GM21515 (cell line): Measurements from ENCODE around the gene TNFAIP2.

Source experiments
- ATAC-seq: cut with Tn5 transposase; IDR thresholded peaks from one replicate; pipeline ENCODE4 v1.9.1; 2021; ENCODE audit not compliant: unreplicated experiment

Gene TNFAIP2

DNA sequence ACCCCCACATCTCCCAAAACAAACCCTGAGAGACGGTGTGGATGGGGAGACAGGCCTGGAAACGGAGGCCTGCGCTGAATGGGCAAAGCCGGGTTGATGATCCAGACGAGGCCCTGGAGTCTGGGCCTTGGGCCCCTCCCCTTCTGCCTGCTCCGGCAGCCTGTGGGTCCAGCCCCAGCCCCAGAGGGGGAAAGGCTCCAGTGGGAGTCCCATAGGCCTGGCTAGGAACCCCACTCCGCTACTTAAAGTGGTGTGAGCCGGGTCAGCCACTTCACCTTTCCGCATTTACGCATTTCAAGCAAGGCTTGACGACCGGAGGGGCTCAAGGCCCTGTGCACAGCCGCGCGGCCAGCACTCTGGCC, 695 bp upstream of the TNFAIP2 start:
- ATAC-seq: no peak

GRCh38 chr14:103123634-103124500, 606 bp downstream of the TNFAIP2 start:
- ATAC-seq: no peak

DNA sequence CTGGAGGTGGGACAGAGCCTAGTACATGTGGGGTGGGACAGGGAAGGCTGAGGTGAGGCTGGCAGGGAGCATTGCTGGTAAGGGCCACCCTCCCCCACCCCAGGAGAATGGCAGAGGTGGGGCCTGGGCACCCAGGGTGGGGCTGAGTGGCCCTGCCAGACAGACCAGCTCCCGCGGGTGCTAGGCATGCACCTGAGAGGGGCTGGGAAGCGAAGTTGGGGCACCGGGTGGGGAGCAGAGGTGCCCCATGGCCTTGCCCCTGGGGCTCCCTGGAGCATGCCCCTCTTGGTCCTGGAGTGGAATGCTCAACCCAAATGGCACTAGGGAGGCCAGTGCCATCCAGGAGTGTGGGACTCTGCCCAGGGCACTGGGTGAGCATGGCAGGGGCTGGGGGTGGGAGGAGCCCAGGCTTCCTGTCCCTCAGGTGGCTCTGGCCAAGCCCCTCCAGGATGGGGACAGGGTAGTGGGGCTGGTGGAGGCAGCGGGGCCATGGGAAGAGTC, 1.3 kb downstream of the TNFAIP2 start:
- ATAC-seq: no peak

DNA sequence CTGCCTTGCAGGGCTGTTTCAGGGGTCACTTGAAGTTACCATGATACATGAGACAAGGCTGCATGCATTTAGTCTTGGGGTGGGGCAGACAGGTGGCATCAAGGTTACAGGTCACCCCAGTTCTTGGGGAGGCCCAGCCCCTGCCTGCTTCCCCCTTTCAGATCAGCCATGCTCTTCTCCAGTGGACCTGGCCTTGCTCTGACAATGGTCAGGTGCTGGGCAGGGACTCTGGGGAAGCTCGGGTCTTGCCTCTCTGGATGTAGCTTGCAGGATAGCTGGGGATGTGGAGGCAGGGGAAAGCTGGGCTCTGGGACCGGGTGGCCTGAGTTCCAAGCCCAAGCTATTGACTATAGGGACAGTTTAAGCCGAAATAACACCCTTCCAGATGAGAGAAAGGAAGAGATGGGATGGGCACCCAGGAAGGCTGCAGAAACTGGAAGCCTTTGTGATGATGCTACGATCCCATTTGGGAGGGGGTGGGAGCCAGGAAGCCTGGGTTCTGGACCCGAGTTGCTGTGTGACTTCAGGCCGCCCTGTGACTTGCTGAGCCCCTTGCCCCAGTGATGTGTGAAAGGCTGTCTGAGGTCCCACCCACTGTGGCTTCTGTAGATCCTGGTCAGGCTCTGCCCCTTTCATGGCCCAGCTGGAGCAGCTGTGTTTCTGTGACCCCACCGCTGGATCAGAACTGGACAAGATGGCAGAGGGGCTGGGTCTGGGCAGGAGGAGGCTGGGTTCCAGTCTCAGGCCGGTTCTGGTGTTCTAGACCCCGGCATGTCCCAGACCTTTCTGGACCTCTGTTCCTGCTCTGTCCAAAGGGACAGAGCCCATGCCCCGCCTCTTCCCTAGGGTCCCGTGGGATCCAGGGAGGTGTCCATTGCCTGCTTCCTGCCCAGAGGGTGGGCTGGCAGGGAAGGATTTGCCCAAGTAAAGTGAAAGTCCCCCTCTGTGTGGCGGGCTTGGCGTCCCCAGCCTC, 2.1 kb downstream of the TNFAIP2 start:
- ATAC-seq: no peak

GRCh38 chr14:103126088-103126872, 3.0 kb downstream of the TNFAIP2 start:
- ATAC-seq: no peak

GRCh38 chr14:103126873-103127304, 3.6 kb downstream of the TNFAIP2 start:
- no peak for ATAC-seq

GRCh38 chr14:103127356-103127755, 4.1 kb downstream of the TNFAIP2 start:
- ATAC-seq: no peak

DNA sequence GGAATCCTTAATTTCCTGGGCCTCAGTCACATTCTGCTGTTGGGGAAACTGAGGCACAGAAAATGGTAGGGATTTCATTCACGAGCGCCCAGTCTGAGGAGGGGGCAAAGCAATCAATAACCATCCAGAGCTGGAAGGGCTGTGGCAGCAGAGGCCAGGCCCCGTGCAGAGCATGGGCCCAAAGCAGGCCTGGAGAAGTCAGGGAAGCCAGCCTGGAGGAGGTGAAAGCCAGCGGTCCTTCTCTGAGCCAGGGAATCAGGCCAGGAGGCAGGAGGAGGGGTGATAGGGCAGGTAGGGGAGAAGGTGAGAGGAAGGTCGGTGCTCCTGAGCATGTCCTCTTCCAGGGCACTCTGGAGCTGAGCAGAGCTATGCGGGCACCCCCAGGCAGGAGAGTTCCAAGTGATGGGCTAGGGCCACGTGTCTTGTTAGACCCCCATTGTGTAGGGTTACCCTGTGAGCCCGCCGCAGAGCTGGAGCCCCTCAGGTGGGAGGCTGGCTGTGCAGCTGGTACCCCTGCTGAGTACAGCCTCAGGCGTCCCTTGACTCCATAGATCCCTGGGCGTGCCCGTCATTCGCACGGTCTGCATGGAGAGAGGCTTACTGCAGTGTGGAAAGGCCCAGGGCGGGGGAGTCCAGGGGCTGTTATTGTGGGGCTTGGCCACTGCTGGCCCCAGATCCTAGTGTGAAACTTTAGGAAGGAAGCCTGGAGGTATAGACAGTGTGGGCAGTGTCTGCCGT, 4.8 kb downstream of the TNFAIP2 start:
- no peak for ATAC-seq

DNA sequence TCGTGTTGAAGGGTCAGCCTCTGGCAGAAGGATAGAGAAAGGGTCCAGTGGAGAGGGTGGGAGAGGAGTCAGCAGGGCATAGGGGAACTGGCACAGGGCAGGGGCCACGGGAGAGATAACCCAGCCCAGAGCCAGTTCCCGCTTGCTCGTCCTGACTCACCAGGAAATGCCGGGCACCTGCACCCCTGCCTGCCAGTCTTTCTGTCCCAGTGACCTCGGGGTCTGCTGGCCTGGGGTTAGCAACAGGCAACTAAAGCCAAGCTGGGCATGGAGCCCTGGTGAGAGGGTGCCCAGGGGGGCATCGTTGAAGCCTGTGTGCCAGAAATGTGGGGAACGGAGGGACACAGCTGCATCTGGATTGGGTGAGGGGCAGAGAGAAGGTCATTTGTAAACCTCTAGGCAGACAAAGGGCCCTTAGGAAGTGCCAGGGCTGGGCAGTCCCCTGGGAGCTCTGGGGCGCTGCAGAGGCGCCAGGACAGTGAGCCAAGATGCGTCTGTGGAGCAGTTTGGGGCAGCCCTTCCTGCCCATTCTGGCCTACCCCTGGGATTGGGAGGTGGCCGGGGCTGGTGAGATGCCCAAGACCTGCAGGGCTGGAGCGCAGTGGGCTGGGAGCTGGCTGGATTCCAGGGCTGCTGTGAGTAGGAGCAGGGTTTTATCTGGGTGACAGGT, 5.5 kb downstream of the TNFAIP2 start:
- ATAC-seq: no peak

DNA sequence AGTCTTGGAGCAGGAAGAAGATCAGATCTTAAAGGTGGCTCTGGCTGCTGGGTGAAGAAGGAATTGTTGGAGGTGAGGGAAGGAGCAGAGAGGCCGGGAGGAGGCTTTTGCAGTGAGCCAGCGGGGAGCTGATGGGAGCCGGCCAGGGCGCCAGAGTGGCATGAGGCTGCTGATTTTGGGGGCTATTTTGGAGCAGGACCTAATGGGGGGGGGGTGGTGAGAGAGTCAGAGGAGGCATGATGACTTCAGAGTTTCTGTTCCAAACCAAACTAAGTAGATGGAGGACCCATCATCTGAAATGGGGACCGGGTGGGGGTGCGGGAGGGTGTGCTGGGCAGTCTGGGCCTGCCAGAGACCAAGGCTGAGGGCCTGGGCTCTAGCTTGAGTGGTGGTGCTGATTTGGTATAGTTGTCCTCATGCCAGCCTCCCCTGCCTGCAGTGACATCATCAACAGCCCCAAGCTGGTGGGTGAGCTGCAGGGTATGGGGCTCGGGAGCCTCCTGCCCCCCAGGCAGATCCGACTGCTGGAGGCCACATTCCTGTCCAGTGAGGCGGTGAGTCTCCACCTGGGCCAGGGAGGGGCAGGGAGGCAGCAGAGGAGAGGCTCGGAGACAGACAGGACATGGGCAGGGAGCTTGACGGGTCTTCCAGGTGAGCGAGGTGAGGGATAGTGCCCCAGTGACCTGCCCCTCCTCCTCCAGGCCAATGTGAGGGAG, 6.2 kb downstream of the TNFAIP2 start:
- ATAC-seq: no peak

DNA sequence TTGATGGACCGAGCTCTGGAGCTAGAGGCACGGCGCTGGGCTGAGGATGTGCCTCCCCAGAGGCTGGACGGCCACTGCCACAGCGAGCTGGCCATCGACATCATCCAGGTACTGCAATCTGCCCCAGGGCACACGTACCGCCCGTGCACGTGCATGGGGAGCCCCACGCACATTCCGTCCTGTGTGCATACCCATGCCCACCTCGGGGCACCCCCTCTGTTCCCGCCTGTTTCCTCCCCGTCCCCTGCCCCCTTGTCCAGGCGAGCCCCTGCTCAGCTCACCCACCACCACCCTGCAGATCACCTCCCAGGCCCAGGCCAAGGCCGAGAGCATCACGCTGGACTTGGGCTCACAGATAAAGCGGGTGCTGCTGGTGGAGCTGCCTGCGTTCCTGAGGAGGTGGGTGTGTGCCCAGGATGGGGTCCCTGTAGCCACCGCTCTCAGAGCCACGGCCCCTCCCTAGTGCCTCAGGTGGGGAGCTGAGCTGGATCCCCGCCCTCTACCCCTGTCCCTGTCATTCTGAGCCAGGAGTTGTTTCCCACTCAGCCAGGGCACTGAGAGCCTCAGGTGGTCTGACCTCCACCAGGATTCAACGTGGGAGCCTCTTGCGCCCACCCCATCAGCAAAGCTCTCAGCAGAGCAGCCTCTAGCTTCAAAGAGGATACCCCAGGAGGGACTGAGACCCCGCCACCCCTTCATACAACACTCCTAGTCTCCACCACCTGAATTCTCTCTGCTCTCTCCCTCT, 6.9 kb downstream of the TNFAIP2 start:
- no peak for ATAC-seq

- ATAC-seq: no peak
Observed at GRCh38 chr14:103130965-103131364, 7.7 kb downstream of the TNFAIP2 start.

GRCh38 chr14:103131580-103131979, 8.3 kb downstream of the TNFAIP2 start:
- no peak for ATAC-seq

GRCh38 chr14:103132381-103133209, 9.3 kb downstream of the TNFAIP2 start:
- ATAC-seq: no peak

DNA sequence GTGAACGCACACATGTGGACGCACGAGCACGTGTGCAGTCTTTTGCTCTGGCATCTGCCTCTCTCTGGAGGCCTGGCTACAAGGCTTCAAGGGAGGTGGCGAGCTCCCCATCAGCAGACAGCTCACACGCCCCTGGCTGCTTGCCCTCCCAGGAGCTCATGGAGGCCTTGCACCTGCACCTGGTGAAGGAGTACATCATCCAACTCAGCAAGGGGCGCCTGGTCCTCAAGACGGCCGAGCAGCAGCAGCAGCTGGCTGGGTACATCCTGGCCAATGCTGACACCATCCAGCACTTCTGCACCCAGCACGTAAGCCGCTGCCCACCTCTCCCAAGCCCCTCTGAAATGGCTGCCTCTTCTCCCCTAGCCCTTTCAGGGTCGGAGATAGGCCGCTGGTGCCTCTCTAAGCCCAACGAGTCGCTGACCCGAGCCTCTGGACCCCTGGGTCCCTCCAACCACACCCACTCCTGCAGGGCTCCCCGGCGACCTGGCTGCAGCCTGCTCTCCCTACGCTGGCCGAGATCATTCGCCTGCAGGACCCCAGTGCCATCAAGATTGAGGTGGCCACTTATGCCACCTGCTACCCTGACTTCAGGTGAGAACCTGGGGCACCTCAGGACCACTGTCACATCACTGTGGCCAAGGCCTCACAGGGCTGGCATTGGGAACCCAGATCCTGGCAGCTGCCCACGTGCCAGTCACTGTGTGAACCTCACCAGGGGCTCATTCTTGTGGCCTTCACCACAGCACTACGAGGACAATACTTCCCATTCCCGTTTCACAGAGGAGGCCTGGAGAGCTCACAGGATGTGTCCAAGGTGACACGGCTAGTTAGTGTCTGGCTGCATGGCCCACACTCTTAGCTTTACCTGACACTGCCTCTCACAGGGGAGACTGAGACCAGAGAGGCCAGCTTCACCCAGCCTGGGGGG, 10.2 kb downstream of the TNFAIP2 start:
- no peak for ATAC-seq

DNA sequence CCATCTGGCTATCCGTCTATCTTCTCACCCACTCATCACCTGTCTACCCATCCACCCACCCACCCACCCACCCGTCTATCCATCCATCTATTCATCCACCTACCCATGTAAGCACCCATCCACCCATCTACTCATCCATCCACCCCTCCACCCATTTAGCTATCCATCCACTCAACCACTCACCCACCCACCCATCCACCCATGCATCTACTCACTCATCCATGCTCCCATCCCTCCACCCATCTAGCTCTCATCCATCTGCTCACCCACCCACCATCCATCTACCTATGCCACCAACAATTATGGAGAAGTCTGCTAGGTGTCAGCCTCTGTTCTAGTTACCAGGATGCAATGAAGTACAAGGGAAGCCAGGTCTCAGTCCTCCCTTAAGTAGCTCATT, 11.1 kb downstream of the TNFAIP2 start:
- no peak for ATAC-seq
